SW 1271 (cell line): ENCODE measurements around the gene MT1A.

ENCODE experiments used
- DNase-seq, 2 experiments: peaks; one replicate each; lab custom pipeline; 2025; lab: John Stamatoyannopoulos, UW

MT1A gene

DNA sequence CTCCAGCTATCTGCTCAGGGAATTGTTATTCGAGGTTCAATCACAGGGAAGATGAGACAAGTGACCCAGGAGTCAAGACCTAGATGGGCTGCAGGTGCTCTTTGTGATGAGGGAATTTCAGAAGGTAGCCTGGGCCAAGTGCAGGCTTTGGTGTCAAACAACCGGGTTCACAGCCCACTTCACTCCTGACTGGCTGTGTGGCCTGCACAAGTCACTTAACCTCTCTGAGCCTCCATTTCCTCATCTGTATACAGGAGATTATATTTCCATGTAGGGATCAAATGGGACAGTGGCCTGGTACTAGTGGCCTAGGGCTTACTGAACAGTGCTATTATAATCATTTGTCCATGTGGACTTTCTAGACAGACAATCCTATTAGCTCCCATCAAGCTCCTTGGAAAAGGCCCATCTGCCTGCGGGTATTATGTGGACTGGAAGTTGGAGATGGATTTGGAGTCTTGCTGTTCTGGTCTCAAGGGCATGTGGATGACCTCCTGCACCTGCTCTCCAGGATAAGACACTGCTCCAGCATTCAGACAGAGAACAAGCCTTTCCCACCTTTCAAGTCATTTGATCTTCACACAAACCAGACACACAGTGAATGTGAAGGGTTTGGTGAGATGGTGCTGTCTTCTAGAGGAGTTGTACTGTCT lies 40.7 kb downstream of the MT1A start:
- DNase-seq: no peak

DNA sequence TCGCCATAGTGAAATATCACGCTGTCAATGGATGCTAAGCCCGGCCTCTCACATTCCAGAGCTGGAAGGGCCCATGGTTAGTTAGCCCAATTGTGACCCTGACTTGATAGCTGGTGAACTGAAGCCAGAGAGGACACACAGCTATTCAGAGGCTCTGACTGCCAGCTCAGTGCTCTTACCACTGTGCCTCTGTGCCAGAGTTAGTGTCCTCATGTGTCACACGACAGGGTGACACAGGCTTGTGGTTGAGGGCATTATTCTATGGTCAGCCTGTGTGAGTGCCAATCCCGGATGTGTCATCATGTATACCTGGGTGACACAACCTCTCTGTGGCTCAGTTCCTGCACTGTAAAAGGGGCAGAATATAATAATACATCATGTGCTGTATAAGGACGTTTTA lies 41.4 kb downstream of the MT1A start:
- no peak for DNase-seq

DNA sequence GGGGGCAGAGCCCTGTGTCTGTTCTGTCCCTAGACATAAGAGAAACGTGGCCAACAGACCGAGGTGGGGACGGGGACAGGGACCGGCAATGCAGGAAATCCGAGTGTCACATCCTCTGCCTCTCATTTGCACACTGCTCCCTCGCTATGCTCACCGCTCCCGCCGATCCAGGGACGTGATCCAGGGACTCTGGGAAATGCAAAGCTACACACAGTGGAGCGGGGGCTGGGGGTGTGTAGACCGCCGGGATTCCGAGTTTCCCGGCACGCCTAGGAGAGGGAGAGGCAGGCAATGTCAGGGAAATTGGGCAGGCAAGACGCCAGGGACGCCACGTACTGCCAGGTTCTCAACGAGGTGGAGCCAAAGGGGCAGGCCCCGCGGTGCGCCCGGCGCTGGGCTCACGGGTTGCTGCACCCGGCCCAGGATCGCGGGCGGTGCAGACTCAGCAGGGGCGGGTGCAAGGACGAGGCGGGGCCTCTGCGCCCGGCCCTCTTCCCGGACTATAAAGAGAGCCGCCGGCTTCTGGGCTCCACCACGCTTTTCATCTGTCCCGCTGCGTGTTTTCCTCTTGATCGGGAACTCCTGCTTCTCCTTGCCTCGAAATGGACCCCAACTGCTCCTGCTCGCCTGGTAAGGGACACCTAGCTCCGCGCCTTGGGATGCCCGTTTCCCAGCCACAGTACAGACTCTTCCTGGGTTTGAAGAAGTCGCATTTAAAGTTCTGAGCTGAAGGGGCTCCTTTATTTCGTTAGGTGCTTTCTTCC lies 43.7 kb downstream of the MT1A start, which contains the start of gene MT1X:
Gene MT1X (plus strand): TSS at position 532 of the 764 bp plus-strand sequence. CDS start 71 bp downstream, at position 603.
- peak; percentile 59 to 84 for DNase-seq

DNA sequence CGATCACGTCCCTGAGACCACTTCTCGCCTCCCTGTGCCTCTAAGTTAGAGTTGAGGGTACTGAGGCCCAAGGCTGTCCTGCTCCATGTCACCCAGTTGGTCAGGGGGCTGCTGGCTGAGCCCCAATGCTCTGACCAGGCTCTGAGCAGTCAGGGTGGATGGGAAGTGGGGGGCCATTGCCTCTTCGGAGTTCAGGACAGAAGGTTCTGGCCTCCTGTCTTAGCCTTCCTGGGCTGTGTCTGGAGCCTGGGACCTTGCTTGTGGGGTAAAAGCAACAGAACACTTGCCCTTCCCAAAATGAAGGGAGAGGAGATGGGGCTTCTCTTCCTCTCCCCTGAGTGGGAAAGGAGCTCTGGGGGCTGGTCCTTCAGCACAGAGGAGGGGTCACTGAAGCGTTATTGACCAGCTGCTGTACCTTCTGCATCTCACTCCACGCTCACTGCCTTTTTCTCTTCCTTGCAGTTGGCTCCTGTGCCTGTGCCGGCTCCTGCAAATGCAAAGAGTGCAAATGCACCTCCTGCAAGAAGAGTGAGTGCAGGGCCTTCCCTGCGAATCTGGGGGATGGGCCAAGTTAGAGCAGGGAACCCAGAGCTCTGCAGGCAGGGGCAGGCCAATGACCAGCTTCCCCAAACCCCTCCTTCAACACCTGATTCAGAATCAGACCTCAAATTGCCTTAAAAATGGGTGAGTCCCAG lies 44.4 kb downstream of the MT1A start:
- DNase-seq: no peak

DNA sequence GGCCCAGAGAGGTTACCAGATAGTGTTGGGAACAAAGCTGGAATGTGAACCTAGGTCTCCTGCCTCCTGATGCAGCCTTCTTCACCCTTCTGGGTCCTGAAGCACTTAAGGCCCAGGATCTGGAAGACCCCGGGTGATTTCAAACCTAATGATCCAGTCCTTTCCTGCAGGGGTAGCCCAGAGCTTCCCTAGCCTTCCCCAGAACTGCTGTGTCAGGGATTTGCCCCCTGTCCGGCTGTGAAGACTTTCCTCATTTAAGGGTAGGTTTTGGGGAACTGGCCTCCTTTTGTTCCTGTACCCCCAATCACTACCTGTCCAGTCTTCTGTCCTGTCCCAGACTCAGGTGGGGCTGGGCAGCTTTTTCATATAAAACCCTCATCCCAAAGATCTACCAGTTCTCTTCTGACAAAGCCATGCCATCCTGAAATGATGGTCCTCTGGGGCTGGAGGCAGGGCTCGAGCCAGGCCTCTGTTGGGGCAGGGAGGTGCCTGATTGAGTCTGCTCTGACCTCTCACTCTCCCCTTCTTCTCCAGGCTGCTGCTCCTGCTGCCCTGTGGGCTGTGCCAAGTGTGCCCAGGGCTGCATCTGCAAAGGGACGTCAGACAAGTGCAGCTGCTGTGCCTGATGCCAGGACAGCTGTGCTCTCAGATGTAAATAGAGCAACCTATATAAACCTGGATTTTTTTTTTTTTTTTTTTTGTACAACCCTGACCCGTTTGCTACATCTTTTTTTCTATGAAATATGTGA lies 45.1 kb downstream of the MT1A start:
- no peak for DNase-seq

DNA sequence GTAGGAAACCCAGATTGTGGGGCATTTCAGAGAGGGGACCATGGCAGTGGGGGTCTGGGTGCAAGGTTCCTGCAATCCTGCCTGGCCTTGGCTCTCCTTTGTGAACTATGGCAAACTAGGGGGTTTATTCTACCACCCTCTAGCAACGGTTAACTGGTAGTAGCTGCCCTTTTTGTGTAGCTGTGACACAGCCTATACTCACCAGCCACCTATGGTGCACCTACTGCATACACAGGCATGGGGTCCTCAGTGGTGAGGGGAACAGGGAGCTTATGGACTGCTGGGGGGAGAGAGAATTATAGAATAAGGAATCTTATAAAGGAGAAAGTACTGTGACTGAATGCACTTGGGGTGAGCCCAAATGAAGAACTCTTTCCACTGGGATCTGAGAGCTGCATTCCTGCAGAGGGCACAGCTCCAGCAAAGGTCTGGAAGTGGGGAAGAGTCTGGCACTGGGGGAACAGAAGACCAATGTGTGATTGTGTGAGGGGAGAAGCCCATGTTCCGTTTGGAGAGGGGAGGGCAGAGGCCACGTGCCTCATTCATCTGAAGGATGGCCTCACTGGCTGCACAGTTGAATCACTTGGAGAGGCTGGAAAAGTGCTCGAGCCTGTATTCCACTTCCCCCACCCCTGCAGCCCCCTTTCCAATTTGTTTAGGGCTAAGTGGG lies 45.9 kb downstream of the MT1A start:
- DNase-seq: no peak

DNA sequence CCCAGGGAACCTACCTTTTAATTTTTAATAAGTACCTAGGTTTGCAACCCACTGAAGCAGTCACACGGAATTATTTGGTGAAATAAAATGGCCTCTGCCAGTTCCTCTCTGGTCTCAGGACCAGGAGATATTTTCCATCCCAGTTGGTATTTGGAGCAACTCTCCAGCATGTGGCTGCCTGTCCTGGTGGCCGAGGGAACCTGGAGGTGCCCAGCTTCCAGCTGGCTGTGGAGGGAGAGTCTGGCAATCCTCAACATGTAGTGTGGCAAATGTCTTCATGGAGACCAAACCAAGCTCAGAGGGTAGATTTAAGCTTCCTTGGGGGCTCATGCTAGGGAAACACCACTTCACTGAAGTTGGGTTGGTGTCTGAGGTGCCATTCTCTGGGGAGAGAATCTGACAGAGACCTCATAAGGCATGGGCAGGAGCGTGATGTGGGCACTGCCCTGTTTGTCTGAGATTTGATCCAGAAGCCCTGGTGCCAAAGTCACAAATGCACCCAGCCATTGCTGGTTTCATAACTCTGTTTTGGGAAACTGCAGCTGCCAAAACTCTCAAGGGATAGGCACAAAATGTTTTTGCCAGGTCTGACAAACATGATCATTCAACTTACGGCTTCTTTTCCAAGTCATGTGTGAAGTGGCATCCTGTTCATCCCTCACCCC lies 46.6 kb downstream of the MT1A start:
- no peak for DNase-seq

DNA sequence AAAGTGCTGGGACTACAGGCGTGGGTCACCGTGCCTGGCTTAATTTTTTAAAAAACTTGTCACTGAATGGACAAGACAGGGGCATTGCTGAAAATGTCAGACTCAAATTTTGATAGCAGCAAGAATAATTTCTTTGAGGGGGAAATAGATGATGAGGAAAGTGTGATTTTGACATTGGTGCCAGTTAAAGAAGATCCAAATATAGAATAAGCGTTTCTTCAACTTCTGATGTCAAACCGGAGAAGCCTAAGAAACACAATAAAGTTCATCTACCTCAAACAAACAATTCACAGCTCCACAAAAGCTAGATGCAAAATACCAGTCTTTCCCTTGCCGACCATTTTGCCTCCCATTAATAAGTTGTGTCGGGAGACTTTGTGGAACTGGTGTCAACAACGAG lies 48.3 kb downstream of the MT1A start:
- DNase-seq: no peak

DNA sequence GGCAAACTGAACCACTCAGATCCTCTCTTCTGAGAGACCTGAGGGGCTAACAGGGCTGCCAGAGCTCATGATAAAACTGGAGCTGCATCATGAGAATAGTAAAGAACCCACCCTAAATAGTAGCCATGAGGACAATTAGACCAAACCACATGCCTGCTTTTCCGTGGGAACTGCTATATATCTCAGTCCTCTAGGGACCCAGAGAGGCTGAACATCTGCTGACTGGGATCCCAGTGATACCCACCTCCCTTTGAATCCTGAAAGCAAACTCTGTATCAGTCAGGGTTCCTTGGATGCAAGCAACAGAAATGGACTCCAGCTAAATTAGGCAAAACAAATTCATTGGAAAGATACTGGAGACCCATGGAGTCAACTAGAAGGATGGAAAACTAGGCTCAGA lies 50.3 kb downstream of the MT1A start:
- DNase-seq: no peak

DNA sequence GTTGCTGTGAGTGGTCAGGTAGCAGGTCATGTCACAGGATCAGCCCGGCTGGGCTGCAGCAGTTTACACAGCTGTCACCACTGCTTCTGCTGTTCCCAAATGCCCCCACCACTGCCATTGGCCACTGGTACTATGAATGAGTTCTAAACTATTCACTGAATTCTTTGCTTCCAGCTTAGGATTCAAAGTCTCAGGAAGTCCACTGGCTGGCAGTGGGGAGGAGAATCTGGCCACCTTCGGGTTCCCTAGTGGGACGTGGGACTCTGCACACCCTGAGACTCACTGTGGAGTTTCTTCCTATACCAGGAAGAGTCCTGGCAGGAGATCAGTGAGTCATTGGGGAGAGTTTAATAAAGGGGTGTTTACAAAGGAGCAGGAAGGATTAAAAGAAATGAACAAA lies 50.7 kb downstream of the MT1A start:
- no peak for DNase-seq
